Stimulated activated CD8-positive, alpha-beta memory T cell treated with anti-CD3 and anti-CD28 coated beads, Interleukin-4, amount 100 ng/mL, for 1 hour (primary cell): ENCODE data around the gene PC.
A peak's percentile ranks its signal among the peaks of the same experiment; 100 is the strongest.
"Not testable (repeated sequence)": the region's sequence is repeated elsewhere in the genome, so short reads cannot be mapped to it uniquely, and the experiment has no call there.

ENCODE experiments used
- DNase-seq, 2 donors: peaks; one replicate each; pipeline ENCODE4 v3.0.0-alpha.2; 2020; ENCODE audit warnings: low read depth in 2 of 2, low spot score in 1 of 2

Gene PC

GRCh38 chr11:66958232-66958955 is at the start of gene PC:
PC (minus strand) TSS chr11:66958383; CDS start chr11:66872159, 86,224 bp downstream.
- peak; percentile 91 to 92 for DNase-seq

GRCh38 chr11:67007126-67007525 is 48.9 kb upstream of the PC start:
- no peak for DNase-seq

DNA sequence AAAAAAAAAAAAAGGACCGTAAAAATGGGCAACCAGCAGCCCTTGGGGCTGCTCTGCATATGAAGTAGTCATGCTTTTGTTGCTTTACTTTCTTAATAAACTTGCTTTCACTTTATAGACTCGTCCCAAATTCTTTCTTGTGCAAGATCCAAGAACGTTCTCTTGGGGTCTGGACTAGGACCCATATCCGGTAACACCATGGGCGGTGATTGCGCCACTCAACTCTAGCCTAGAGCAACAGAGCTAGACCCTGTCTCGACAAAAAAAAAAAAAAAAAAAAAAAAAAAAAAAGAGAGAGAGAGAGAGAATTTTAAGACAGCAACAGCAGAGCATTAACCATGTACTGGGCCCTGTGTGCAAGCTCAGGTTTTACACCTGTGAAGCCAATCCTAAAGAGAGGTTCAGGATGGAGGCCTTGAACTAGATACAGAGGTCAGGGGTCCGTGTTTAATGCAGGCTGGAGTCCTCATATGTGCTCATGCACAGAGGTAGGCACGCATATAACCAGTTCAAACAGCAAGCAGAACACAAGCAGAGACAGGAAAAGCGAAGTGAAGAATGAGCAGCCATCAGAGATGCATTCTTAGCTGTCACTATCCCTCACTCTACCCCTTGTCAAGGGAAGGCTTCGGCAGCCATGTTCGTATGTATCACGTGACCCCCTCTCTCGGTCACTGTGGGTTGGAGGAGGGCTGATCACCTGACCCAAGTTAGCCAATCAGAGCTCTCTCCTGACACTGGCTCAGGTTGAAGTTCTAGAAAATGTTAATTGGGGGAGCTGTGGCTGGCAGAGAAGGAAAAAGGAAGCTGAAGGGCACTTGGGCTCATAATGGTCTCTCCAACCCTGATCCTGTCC is 48.1 kb upstream of the PC start:
- no peak for DNase-seq

GRCh38 chr11:67005200-67005599 is 47.0 kb upstream of the PC start:
- DNase-seq: not testable (repeated sequence)

- DNase-seq: no peak
Measured at GRCh38 chr11:67002921-67003411, 44.8 kb upstream of the PC start.

DNA sequence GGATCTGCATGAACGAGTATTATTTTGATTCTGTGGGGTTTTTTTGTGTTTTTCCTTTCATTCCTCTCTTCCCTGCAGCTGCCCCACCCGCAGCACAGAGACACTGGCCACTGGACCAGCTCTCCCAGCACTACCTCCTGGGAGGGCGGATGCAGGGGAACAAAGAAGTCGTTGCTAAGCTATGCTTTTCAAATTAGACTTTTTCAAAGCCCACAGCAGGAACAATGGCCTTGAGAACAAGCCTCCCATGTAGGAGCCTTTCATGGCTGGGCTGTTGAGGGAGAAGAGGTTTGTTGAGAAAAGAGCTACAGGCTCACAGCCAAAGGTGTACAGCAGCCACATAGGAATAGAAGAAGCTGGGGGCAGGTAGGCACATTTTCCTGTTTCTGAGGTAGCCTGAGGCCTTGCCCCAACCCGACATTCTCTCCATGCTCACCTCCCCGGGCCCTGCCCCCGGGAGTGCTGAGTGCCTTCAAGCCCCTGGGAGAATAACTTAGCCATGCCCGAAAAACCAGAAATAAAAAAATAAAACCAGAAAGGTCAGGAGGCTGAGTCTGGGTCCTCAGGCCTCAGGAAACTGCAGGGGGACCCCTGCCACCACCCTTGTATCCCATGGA is 44.2 kb upstream of the PC start:
- DNase-seq: no peak

- DNase-seq: no peak
Measured at GRCh38 chr11:67001332-67001731, 43.1 kb upstream of the PC start.

- DNase-seq: no peak
Measured at GRCh38 chr11:66999555-66999954, 41.4 kb upstream of the PC start.

GRCh38 chr11:66996609-66997273 is 38.6 kb upstream of the PC start:
- DNase-seq: no peak

- DNase-seq: no peak
Measured at GRCh38 chr11:66992041-66992440, 33.9 kb upstream of the PC start.

GRCh38 chr11:66989360-66989759 is 31.2 kb upstream of the PC start:
- not testable (repeated sequence) for DNase-seq

DNA sequence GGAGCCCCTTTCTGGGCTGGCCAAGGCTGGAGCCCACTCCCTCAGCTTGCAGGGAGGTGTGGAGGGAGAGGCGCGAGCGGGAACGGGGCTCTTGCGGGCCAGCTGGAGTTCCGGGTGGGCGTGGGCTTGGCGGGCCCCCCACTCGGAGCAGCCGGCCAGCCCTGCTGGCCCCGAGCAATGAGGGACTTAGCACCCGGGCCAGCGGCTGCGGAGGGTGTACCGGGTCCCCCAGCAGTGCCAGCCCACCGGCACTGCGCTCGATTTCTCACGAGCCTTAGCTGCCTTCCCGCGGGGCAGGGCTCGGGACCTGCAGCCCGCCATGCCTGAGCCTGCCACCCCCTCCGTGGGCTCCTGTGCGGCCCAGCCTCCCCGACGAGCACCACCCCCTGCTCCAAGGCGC is 30.6 kb upstream of the PC start:
- DNase-seq: not testable (repeated sequence)

DNA sequence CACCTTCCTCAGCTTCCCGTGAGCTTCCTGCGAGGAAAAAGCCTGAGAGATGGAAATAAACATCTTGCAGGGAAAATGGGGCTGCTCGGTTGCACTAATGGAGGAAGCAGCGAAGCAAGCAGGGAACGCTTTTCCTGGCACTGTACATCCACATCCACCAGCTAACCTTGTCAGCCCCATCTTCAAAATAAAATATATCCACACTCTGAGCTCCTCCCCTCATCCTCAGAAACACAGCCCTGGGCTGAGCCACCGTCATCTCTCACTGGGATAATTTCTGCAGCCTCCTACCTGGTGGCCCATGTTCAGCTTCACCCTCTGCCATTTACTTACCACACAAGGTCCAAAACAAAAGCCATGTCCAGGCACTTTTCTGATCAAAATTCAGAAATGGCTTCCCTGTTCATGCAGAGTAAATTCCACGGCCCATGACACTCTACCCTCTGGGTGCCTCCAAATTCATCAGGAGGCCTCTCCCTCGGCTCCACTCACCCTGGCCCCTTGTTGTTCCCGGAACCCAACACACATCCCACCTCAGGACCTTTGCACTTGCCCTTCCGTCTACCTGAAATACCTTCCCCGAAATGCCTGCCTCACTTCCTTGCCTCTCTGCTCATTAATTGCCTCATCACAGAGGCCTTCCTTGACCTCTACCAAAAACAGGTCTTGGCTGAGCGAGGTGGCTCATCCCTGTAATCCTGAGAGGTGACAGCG is 29.9 kb upstream of the PC start:
- DNase-seq: no peak

- no peak for DNase-seq
Measured at GRCh38 chr11:66987158-66987620, 29.0 kb upstream of the PC start.

DNA sequence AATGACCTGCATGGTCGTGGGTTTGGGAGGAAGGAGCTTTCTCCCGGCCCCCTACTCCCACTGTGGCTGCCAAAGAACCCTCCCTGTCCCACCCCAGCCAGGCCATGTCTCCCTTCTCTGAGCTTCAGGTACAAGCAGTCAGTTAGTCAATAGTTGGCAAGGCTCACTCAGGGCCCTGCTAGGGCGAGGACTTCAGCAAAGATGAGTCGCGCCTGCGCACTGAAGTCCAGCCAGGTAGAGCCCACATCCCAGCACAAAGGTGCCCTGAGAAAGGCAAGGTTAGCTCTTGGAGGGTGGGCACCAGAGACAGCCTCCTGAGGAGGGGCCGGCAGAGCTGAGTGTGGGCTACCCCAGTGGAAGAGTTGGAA is 28.0 kb upstream of the PC start:
- DNase-seq: no peak

- no peak for DNase-seq
Measured at GRCh38 chr11:66985508-66986177, 27.5 kb upstream of the PC start.

- DNase-seq: no peak
Measured at GRCh38 chr11:66983275-66983924, 25.2 kb upstream of the PC start.

GRCh38 chr11:66981976-66982578 is 23.9 kb upstream of the PC start:
- no peak for DNase-seq

DNA sequence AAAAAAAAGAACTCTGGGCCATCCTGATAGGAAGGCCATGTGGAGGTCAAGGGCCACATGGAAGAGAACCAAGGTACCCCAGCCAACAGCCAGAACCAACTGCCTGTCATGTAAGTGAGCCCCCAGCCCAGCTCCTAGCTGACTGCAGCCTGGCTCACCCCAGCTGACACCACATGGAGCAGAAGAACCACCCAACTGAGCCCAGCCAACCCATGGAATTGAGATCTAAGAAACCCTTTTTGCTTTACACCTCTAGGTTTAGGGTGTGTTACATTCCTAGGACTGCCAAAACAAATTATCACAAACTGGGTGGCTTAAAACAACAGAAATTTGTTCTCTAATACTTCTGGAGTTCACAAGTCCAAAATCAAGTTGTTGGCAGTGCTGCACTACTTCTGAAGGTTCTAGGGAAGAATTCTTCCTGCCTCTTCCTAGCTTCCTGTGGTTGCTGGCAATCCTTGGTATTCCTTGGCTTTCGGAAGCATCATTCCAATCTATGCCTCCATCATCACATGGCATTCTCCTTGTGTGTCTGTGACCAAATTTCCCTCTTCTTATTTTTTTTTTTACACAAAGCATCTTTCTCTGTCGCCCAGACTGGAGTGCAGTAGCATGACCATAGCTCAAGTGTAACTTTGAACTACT is 21.3 kb upstream of the PC start:
- no peak for DNase-seq
